K562 (cell line): Measurements from ENCODE around the gene ATP13A2. TPM values are rescaled to one million over a fixed set of nuclear protein-coding genes. Genes with fewer than 3 reads are reported as not detected.
A peak's percentile ranks its signal among the peaks of the same experiment; 100 is the strongest.

ENCODE experiments used
- BHLHE40 ChIP-seq: IDR thresholded peaks from 2 replicates; pipeline ENCODE4 v1.6.1; 2011; ENCODE audit warnings: low read length, improper control_type of control experiment
- CXXC5 ChIP-seq: fragments of 250-450 bp; sonication (Bioruptor Pico); IDR thresholded peaks from 2 replicates; pipeline ENCODE4 v1.8.0; 2022; ENCODE audit warnings: inconsistent platforms, mild to moderate bottlenecking, moderate library complexity
- HCFC1 ChIP-seq: IDR thresholded peaks from 2 replicates; pipeline ENCODE4 v1.6.1; 2012; ENCODE audit warnings: low read depth, low read length, improper control_type of control experiment
- HNRNPH1 ChIP-seq: fragments of 200-400 bp; formaldehyde crosslinking; optimal IDR thresholded peaks from 2 replicates; pipeline ENCODE3; 2017; ENCODE audit warnings: low read depth, mild to moderate bottlenecking, low read length, moderate library complexity
- JUND ChIP-seq, 2 experiments: IDR thresholded peaks; 2 replicates in 1 of 2; 3 replicates in 1 of 2; pipeline ENCODE4 v1.6.1; 2011; ENCODE audit warnings: borderline replicate concordance in 2 of 2, low read depth in 2 of 2, low read length in 2 of 2, improper control_type of control experiment in 1 of 2, missing biosample characterization in 1 of 2, missing genetic modification characterization in 1 of 2, missing genetic modification reagents in 1 of 2
- MAX ChIP-seq: sonication (generic); formaldehyde crosslinking; IDR thresholded peaks from 2 replicates; pipeline ENCODE4 v1.9.0; 2022; ENCODE audit warnings: mild to moderate bottlenecking, missing genetic modification reagents
- MLLT1 ChIP-seq, 2 experiments: fragments of 450-650 bp; IDR thresholded peaks; 2 replicates each; pipeline ENCODE4 v1.6.1; 2016
- MYC ChIP-seq, 2 experiments: fragments of 250-450 bp in 1 of 2; sonication (Bioruptor Pico) in 1 of 2; IDR thresholded peaks; 2 replicates each; pipeline versions ENCODE4 v1.5.1 to v1.6.1; 2012 to 2021; ENCODE audit warnings: low read depth in 2 of 2, borderline replicate concordance in 1 of 2, improper control_type of control experiment in 1 of 2, low read length in 1 of 2, mild to moderate bottlenecking in 1 of 2, moderate library complexity in 1 of 2
- NONO ChIP-seq, 2 experiments: fragments of 200-400 bp in 1 of 2; fragments of 450-650 bp in 1 of 2; formaldehyde crosslinking in 1 of 2; IDR thresholded peaks; 2 replicates each; pipeline ENCODE4 v1.6.1; 2017; ENCODE audit warnings: low read depth in 2 of 2, mild to moderate bottlenecking in 2 of 2, moderate library complexity in 2 of 2, low read length in 1 of 2
- PCBP2 ChIP-seq: fragments of 200-400 bp; formaldehyde crosslinking; IDR thresholded peaks from 2 replicates; pipeline ENCODE4 v1.6.1; 2018; ENCODE audit warnings: low read length, low read depth, mild to moderate bottlenecking, moderate library complexity; ENCODE audit not compliant: poor library complexity, severe bottlenecking
- PTBP1 ChIP-seq: fragments of 200-400 bp; formaldehyde crosslinking; IDR thresholded peaks from 2 replicates; pipeline ENCODE4 v1.6.1; 2017; ENCODE audit warnings: low read depth, low read length
- TEAD1 ChIP-seq, 2 experiments: fragments of 450-650 bp in 1 of 2; sonication (generic) in 1 of 2; formaldehyde crosslinking; IDR thresholded peaks; 2 replicates each; pipeline versions ENCODE4 v1.4.0 to v1.8.0; 2020 to 2022; ENCODE audit warnings: mild to moderate bottlenecking in 2 of 2, missing genetic modification reagents in 1 of 2
- TRIM25 ChIP-seq: fragments of 450-650 bp; IDR thresholded peaks from 2 replicates; pipeline ENCODE4 v1.7.0; 2016; ENCODE audit warnings: borderline replicate concordance
- U2AF2 ChIP-seq: fragments of 200-400 bp; formaldehyde crosslinking; optimal IDR thresholded peaks from 2 replicates; pipeline ENCODE3; 2017; ENCODE audit warnings: low read depth, mild to moderate bottlenecking, low read length
- UBTF ChIP-seq, 2 experiments: IDR thresholded peaks; 2 replicates each; pipeline ENCODE4 v1.6.1; 2012; ENCODE audit warnings: improper control_type of control experiment in 2 of 2, low read depth in 2 of 2, low read length in 2 of 2, borderline replicate concordance in 1 of 2
- ZFP36 ChIP-seq: fragments of 150-350 bp; IDR thresholded peaks from 2 replicates; pipeline ENCODE4 v1.6.1; 2018; ENCODE audit warnings: low read length, low read depth; ENCODE audit not compliant: partially characterized antibody
- ZNF274 ChIP-seq: IDR thresholded peaks from 2 replicates; pipeline ENCODE4 v1.6.1; 2011; ENCODE audit warnings: low read depth, mild to moderate bottlenecking, low read length, moderate library complexity, borderline replicate concordance
- ZNF282 ChIP-seq: sonication (generic); formaldehyde crosslinking; IDR thresholded peaks from 2 replicates; pipeline ENCODE4 v1.8.1; 2023; ENCODE audit warnings: missing genetic modification reagents
- ZNF507 ChIP-seq: conservative IDR thresholded peaks from 2 replicates; pipeline ENCODE4 v1.6.1; 2017; ENCODE audit warnings: missing genetic modification characterization, missing compliant biosample characterization
- polyA plus RNA-seq, 8 experiments: library from polyadenylated mRNA; depleted of rRNA in 4 of 8; stranded (reverse) in 5 of 8; unstranded in 3 of 8; fragments of >200 nt; fragmentation: Nextera tagmentation in 2 of 8; fragmentation: Illumina TruSeq in 1 of 8; extraction: Ambion mirVana in 2 of 8; extraction: Trizol in 1 of 8; gene quantifications; 2 replicates each; pipeline versions ENCODE4 v1.2.1 to v1.2.3, GENCODE V29; 2011 to 2014; ENCODE audit warnings: inconsistent platforms in 1 of 8, missing spikeins in 1 of 8
- total RNA-seq, 7 experiments: library from RNA; depleted of rRNA in 6 of 7; stranded (reverse); fragments of >200 nt in 6 of 7; fragmentation: Illumina TruSeq in 2 of 7; extraction: Trizol in 2 of 7; gene quantifications; 2 replicates each; pipeline versions ENCODE4 v1.2.1 to v1.2.3, GENCODE V29; 2011 to 2021; ENCODE audit warnings: low replicate concordance in 1 of 7

The ATP13A2 gene
- total and polyA plus RNA-seq, 9 of the 15 experiments (the other 6 are each of a cell fraction or from before 2014, with no cell fraction given): 0.36 to 56.3 (median 16.3) TPM

- TF ChIP-seq PTBP1 (no peak), ZFP36 (peak; percentile 44), ZNF274 (no peak), TRIM25 (no peak), NONO (IDR thresholded peaks at IDR 0.05; ENCODE audit: low read depth in 2 of 2, low read length in 1 of 2) (no peak), UBTF (IDR thresholded peaks at IDR 0.05; ENCODE audit: borderline replicate concordance in 1 of 2, low read depth in 2 of 2, low read length in 2 of 2) (no peak), TEAD1 (CRISPR knock-in tag; IDR thresholded peaks at IDR 0.05) (0 out of 4 replicates have a peak, but pooled peaks of 1 of the 2 experiments have one; percentile 37), U2AF2 (no peak), PCBP2 (no peak), BHLHE40 (peak; percentile 25; the same call in 1 of the 2 replicates), ZNF507 (tag) (no peak), MYC (IDR thresholded peaks at IDR 0.05; ENCODE audit: low read depth, low read length) (peak; percentile 56; the same call in 1 of the 2 replicates), MYC (CRISPR knock-in tag; IDR thresholded peaks at IDR 0.05; ENCODE audit: borderline replicate concordance, low read depth) (no peak), CXXC5 (CRISPR knock-in tag) (no peak), HNRNPH1 (no peak), JUND (IDR thresholded peaks at IDR 0.05; ENCODE audit: borderline replicate concordance, low read depth, low read length) (0 out of 2 replicates have a peak, but pooled peaks have one; percentile 20), JUND (tag; IDR thresholded peaks at IDR 0.05; ENCODE audit: borderline replicate concordance, low read depth, low read length) (no peak; the same call in 2 of the 3 replicates), ZNF282 (CRISPR knock-in tag) (0 out of 2 replicates have a peak, but pooled peaks have one; percentile 18), MLLT1 (IDR thresholded peaks at IDR 0.05) (no peak), HCFC1 (0 out of 2 replicates have a peak, but pooled peaks have one; percentile 18), MAX (CRISPR knock-in tag) (peak; percentile 24; the same call in 1 of the 2 replicates)
Measured at GRCh38 chr1:17059391-17060305, 47.9 kb upstream of the ATP13A2 start (continued).
